Erythroblast (primary cell): Measurements from ENCODE around the gene HOXA6.

Source experiments
- GATA1 ChIP-seq: IDR thresholded peaks from 2 replicates; pipeline ENCODE4 v1.6.1; 2011; ENCODE audit warnings: low read depth, mild to moderate bottlenecking, control low read depth, low read length, moderate library complexity
- POLR2A ChIP-seq: IDR thresholded peaks from 2 replicates; pipeline ENCODE4 v1.6.1; 2011; ENCODE audit warnings: mild to moderate bottlenecking, low read length

DNA sequence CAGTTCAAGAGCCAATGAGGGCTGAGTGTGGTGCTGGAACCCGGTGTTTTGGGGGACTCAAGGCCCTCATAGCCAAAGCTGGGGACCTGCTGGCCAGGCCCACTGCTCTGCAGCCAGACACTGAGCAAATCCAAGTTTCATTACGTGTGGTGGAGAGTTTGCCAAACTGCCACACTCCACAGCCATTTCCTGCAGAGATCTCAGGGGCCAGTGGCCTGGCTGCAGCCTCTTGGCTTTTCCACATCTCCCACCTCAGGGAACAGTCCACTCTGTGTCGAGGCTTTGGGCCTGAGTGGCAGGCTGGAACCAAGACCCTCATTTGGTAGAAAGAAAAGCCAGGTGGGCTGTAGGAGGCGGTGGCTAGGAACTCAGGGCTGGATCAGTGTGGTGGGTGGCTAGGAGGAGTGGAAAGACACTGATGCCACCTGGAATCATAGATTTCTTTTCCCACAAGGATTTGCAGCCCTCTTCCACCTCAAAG lies 34.3 kb upstream of the HOXA6 start:
- TF ChIP-seq POLR2A = no peak
- TF ChIP-seq GATA1 = no peak
